ENCODE data around the gene WFS1.

DNA sequence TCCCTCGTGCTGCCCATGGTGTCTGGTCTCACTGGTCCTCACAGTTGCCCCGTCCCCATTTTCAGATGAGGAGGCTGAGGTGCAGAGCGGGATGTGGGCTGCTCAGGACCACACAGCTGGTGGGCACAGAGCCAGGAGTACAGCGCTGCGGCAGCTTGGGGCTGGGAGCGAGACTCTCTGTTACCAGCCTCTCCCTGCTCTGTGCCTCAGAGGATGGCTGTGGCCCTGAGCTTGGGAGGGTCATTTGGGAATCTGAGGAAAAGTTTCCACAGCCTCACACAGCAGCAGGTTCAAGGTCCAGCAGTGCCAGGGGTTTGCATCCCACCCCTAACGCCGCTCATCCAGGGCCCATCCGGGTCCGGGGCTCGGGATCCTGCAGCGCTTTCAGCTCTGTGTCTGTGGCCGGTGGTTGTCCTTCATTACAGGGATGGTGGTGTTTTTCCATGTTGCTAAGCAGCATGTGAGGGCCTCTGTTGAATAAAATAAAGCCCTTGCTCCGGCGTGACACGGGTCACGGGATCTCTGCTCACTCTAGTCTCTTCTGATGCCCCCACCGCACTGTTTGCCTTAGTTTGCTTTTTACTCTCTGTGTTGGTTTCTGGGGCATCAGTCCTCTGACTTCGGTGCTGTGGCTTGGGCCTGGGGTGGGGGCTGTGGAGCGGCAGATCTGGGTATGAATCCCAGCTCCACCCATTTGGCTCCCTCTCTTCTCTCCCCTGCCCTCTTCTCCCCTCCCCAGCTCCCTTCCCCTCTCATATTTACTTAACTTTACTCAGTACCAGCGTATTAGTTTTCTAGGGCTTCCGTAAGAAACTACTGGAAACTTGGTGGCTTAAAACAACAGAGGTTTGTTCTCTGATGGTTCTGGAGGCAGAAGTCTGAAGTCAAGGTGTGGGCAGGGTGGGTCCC lies 6.5 kb downstream of the WFS1 start:
- TF ChIP-seq CTCF (conservative IDR thresholded peaks at IDR 0.05 in 1 of 2, IDR thresholded peaks at IDR 0.05 in 1 of 2; ENCODE audit: extremely low read depth in 1 of 2, insufficient read depth in 1 of 2, low read depth in 1 of 2, low read length in 2 of 2) (no peak), EZH2 (IDR thresholded peaks at IDR 0.05; ENCODE audit: borderline replicate concordance, low read length) (no peak)

All from mammary epithelial cell (primary cell).